GM21717 (cell line): ENCODE data around the gene RALGAPA2.
A peak's percentile ranks its signal among the peaks of the same experiment; 100 is the strongest.
"Not testable (repeated sequence)": the region's sequence is repeated elsewhere in the genome, so short reads cannot be mapped to it uniquely, and the experiment has no call there.

Experiments
- ATAC-seq: cut with Tn5 transposase; IDR thresholded peaks from one replicate; pipeline ENCODE4 v1.9.1; 2021; ENCODE audit warnings: mild to moderate bottlenecking, moderate library complexity; ENCODE audit not compliant: unreplicated experiment

Gene RALGAPA2

DNA sequence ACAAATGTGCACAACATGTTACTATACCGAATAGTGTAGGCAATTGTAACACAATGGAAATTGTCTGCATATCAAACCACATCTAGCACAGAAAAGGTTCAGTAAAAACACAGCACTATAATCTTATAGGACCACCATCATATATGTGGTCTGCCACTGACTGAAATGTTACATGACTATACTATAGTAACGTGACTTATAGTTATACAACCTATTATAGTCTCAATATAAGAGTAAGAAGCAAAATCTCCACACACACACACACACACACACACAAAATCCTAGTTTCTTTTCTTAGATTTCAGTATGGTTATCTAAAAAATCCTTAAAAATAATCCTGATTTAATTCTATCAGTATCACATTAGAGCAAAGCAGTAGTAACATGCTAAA lies 164.6 kb downstream of the RALGAPA2 start:
- ATAC-seq, result no peak

DNA sequence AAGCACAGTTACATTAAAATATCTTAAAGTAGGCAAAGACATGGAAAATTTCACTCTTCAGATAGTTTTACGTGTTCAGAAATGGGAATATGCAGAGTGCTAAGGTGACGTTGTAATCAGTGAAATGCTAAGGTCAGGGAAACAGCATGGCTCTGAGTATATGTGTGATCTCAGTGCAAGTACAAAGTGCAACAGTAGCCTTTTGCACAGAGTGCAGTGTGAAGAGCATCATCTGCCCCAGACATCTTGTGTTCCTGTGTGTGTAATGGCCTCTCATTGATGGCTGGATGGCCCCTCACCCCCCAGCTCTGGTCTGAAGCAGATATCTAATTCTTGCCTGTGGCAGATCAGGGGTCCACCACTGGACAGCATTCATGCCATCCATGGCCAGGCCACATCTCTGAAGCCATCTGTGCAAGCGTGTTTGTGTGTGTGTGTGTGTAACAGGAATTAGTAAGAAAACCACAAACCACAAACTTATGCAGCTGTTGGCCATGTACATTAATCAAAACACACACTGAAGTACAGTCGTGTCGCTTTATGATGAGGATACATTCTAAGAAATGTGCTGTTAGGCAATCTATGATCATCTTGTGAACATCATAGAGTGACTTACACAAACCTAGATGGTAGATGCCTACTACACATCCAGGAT lies 165.1 kb downstream of the RALGAPA2 start:
- ATAC-seq, result no peak

DNA sequence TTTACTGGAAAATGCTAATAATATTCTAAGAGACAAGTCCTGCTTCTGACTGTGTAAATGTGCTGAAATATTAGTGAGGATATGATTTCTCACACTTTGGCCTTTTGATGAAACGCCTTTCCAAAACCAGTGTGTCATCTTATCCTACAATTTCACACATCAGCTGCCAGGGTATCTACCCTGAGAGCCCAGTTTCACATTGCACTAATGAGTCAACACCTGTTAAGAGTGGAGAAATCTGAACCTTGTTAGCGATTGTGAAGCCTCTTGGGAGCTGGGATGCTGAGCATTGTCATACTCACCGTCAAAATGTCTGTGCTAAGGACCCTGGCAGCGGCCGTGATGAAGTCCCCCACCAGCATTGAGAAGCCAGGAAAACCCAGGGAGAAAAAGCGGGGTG lies 166.0 kb downstream of the RALGAPA2 start:
- no peak for ATAC-seq

DNA sequence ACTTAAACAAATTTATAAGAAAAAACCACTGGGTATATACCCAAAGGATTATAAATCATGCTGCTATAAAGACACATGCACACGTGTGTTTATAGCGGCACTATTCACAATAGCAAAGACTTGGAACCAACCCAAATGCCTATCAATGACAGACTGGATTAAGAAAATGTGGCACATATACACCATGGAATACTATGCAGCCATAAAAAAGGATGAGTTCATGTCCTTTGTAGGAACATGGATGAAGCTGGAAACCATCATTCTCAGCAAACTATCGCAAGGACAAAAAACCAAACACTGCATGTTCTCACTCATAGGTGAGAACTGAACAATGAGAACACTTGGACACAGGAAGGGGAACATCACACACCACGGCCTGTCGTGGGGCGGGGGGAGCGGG lies 169.1 kb downstream of the RALGAPA2 start:
- not testable (repeated sequence) for ATAC-seq

DNA sequence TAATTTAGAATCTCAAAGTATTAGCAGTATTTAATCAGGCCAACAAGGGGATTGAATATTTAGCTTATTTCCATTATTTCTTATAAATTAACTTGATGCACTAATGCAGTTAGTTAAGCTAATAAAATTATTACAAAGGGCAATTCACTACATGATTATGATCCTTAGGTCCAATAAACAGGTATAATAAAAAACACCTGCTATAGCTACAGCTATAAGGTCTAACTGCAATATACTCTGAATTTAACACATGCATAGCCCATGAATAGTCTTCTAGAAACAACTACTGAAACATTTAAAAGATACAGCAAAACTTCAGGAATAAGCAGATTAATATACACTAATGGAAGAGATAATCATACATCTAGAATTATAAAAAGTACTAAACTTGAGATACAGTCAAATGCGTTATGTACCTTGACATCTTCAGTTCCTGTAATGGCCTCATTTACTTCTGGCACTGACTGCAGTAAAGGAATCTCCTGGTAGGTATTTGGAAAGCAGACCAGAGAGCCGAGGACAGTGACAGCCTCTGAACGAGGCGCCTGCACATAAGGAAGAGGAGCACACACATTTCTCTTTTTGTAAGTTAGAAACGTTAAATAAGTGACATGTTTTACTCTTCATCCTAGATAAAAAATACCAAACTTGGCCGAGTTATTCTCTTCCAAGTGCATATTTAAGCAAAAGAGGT lies 176.1 kb downstream of the RALGAPA2 start:
- no peak for ATAC-seq

DNA sequence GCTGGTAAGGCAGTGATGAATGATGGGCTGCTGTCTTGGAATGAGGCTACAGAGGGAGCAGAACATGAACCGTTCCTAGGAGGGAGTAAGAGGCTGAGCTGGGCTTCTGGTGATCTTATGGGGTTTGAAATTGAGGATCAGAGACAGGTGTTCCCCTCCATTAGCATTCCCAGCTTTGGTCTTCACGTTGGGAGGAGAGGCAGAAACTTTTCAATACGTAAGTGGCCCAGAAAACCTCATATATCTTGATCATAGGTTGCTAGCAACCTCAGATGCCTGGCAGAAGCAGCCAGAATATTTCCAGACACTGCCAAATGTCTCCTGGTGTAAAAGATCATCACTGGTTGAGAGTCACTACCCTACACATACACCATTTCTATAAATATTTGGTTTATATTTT lies 177.4 kb downstream of the RALGAPA2 start:
- ATAC-seq, result no peak

DNA sequence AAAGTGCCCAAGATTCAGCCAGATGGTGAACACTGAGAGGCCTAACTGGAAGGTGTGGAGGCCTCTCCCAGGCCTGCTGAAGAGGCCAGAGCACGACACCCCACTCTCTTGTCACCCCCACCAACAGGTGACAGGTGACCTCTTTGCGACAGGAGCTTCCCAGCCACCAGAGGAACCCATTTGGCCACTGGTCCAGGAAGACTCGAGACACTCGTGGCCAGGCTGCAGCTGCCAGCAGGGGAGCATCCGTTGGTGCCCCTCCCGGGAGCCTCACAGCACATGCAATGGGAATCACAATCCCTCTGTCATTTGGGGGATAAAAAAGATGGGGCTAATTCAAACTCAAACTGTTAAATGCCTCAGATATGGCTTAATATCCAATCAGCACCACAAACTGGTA lies 181.2 kb downstream of the RALGAPA2 start:
- no peak for ATAC-seq

DNA sequence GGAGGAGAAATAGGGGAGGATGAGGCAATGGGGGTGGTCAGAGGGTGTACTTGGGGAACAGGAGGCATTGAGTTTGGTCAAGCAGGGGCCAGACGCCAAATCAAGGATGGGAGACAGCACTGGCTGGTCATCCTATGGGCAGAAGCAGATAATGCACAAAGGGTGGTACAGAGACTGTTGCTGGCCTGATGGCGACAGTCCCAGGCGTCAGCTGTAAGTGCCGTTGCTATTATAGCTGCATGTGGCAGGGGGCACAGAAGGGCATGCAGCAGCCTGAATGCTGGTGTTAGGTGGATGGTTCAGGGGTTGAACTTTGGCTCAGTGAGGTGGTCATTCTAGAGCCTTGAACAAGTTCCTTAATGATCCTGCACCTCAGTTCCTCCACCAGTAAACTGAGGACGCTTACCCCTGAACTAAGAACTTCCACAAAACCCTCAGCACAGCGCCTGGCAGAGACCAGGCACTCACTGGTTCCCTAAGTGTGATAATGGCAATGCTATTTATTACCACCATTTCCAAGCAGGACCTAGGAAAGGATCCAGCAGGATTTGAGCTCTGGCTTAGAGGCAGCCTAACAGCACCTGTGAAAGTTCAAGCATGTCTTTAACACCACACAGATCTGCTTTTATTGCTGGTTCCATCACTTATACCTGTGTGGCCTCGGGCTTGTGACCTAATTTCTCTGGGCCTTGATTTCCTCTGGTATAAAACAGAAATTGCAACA lies 181.9 kb downstream of the RALGAPA2 start:
- ATAC-seq, result no peak

DNA sequence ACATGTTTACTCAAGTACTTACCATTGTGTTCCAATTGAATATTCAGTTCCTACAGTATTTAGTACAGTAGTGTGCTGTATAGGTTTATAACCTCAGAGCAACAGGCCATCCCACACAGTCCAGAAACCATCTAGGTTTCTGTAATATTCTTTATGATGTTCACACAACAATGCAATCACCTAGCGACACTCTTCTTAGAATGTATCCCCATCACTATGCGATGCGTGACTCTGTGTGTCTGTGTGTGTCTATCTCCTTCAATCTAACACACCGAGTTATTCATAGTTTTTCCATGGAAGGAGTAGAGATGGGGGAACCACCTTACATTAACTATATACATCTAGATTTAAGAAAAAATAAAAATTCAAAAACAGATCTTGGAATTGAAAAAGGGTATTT lies 182.8 kb downstream of the RALGAPA2 start:
- no peak for ATAC-seq

DNA sequence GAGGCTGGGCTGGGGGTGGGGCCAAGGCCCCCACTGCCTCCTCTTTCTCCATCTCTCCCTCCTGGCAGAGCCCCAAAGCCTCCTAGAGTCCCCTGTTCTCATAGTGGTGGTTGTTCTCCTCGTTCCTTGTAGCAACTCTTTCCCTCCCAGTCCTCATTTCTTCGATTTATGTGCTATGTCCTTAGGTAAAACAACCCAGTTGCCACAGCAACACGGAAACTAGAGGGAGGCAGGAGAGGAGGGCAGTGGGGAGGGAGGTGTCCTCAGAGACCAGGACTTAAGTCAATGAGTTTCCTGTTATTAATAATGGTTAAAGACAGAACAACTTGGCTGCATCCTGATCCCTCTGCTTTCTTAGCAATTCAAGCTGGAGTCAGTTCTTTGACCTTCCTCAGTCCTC lies 183.6 kb downstream of the RALGAPA2 start:
- ATAC-seq, result no peak

DNA sequence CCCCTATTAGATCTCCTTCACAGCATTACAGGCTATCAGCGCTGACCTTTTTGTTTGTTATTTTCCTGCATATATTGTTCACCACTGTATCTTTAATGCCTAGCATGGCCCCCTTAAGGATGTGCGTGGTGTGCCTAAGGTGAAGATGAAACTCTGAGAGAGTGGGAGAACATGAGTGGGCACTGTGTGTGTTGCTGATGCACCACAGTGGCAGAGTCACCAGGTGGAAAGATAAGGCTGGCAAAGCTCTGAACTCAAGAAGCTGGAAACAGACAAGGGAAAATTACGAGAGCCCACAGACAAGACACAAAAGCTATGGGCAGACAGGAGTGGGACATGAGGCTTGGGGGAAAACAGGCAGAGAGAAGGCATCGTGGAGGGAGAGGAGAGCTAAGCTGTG lies 184.8 kb downstream of the RALGAPA2 start:
- ATAC-seq, result no peak

DNA sequence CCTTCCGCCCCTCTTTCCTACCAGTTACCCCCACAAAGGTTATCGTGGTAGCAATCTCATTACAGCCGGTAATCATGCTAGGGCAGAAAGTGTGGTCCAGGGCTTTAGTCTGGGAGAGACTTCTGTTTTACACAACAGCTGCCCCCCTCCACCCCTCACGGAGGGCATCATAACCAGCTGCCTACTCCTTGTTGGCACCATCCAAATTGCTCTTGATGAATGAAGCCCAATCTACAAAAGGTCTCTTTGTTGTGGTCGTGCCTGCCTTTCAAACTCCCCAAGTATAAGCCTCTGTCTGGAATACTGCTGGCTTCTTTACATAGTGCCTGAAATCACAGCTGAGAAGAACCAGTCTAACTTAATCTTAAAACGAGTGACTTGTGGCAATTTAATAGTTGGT lies 186.7 kb downstream of the RALGAPA2 start:
- ATAC-seq, result no peak

DNA sequence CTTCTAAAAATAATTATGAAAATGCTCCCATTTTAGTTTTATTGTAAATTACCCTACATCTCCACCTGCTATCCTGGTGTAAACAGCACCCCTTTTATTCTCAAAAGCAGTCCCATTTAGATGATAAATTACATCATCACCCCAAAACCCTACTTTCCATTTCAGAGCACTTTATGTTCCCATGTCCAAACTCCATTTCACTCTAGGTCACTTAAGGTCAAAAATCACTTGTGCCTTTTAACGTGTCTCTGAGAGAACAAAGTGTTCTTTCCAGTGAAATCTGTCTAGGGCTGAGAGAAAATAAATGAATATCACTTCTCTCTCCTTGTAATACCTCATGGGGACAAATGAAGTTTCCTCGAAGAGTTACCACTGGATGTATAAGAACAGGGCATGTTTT lies 187.2 kb downstream of the RALGAPA2 start:
- ATAC-seq, result no peak

DNA sequence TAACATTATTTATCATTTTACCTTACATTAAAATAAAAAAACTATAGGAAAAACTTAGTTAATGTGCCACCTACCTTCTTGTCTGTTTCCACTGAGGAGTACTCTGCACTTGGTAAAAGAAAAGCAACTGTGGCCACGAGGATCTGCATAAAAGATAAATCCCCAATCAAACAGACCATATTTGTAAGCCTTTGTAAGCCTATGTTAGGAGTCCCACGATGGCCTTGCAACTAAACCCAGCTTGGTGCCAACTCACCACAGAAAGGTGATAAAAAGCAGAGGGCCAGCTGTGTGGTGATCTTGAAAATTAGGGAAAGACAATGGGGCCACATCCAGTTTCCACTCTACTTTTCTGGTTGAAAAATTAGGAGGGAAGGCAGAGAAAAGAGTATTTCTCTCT lies 187.7 kb downstream of the RALGAPA2 start:
- no peak for ATAC-seq

DNA sequence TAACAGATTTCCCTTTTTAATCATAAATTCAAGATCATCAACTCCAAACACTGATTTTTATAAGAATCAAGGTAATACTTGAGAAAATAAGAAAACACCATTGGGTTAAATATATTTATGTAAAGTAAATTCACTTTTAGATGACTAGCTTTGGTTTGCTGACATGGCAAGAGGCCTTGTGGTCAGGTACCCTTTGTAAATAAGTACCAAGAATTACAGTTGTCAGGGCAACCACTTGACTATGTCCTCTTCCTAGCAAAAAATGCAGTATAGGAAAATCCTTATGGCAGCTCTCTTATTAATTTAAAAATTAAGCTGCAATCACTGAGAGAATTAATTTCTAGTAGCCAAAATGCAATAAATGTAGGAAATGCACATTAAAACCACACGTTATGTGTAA lies 190.7 kb downstream of the RALGAPA2 start:
- no peak for ATAC-seq

DNA sequence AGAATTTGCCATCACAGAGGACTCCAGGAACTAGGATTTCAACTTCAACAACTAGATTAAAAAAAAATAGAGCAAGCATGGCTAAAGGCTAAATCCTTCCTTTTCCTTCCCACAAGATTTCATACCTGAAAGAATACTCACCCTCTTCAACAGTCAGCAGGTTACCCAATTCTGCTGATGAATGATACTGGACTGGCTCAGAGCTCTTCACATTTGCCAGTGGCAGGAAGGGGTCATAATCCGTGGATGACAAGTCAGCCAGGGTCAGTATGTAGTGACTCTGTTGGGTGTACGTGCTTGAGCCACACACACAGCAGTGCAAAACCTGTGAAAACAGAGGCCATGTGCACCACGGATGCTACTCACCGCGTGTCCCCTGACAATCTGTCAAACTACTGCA lies 191.7 kb downstream of the RALGAPA2 start:
- ATAC-seq, result no peak

DNA sequence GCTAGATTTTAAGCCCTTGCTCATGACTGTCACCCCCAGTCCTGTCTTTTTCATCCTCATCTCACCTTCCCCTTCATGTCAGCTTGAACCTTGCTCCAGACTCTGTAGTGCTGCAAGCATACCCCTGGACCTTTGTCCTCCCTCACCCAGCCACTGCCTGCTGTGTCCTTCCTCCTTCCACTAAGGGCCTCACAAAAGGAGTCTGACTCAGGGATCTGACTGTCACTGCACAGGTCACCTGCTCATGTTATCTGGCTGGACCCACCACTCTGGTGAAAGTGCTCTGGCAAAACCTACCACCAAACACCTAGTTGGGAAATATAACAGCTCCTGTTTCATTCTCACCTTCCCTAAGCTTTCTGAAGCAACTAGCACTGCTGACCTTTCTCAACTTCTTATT lies 193.2 kb downstream of the RALGAPA2 start:
- no peak for ATAC-seq

DNA sequence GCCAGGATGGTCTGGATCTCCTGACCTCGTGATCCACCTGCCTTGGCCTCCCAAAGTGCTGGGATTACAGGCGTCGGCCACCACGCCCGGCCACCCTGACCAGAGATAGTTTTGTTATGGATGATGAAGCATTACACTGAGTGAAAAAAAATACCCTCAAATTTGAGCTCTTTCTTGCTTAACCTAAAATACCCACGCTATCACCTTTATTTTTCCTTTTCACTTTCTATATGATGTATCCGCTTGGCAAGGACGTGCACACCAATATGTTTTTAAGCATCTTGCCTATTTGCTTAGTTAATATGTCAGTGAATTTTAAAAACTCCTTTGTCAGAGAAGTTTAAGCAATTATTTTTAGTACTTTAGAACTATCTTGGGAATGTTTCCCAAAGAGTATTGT lies 194.2 kb downstream of the RALGAPA2 start:
- no peak for ATAC-seq

DNA sequence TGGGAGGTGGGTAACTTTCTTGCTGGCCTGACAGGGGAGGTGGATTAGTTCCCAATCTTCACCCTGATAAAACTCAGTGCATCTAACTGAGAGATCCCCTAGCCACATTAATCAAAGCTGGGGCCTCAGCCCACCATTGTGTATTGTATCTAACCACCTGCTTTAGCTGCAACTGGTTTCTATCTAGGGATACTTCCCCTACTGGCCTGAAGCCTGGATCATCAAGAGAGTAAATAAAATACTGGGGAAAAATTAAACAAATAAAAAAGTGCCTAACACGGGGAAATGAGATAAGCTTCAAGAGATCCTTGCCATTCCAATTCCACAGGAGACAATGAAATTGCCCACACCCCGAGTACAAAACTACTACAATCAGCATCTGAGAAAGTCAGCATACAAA lies 195.1 kb downstream of the RALGAPA2 start:
- ATAC-seq, result no peak

DNA sequence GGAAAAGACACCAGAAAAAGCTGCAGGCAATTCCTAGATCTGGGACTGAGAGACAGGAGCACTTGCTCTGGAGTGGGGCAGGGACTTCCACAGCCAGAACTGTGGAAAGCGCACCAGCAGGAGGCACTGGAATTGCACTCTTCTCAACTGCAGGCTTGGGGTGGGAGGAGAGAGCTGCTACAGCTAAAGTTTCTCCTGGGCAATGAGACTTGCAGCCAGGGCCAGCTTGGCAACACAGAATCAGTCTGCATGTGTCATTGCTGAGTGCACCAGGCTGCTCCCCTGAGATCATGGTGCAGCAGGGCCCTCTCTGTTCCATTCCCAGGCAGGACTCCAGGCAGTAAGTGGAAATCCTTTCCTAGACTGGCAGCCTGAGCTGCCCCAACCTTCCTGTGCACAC lies 198.7 kb downstream of the RALGAPA2 start:
- ATAC-seq, result no peak

DNA sequence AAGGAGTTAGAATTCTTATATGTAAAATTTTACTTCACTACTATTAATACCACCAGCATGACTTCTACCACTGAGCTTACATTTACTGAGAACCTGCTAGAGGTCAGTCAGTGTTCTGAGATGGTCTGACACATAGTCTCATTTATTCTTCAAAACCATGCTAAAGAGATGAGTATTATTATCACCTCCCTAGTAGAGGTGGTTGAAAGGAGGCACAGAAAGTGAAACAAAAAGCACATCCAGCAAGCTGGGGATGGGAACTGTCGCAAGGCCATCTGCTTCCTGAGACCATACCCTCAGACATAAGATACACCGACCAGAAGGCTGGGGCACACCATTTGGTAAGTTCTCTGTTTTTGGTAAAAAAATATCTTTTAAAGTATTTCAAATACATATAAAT lies 206.9 kb downstream of the RALGAPA2 start:
- ATAC-seq, result peak; percentile 66

DNA sequence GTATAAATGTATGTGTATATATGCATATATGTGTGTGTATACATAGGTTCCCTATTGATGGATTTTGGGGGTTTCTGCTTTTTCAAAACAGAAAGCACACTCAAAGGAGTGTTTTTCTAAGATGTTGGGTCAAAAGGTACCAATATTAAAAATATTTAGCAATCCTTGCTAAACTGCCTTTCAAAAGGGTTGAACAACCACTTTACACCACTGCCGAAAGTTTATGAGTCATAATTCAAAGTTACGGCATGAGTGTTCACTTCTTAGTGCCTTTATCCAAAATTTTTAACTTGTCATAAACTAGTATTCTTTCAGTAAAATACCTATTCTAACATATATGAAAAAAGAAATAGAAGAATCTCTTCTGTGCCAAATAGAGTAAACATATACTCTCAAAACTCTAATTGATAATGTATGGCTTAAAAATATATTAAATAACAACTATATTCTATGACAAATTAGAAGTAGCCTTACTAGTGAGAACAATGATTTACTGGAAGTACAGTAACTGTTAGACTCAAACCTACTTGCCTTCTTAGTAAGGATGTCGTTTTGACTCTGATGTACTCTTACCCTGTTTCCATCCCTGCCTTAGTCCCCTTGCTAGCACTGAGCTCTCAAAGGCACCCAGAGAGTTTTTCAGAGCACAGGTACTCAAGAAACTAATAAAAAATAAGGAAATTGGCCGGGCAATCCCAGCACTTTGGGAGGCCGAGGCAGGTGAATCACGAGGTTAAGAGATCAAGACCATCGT lies 208.5 kb downstream of the RALGAPA2 start:
- ATAC-seq, result no peak
